HCT116 (cell line): ENCODE measurements around the gene GSTT4. TPM values are rescaled to one million over a fixed set of nuclear protein-coding genes. Genes with fewer than 3 reads are reported as not detected.

ENCODE experiments used
- ATAC-seq: fragments of 200-7000 bp; cut with Tn5 transposase; 2 replicates; pipeline ENCODE4 v1.9.1; 2020; ENCODE audit warnings: mild to moderate bottlenecking, moderate library complexity
- BruUV-seq: library from RNA; stranded (reverse); fragments of 400-500 nt; replicated peaks from 2 replicates; lab custom pipeline; 2021; lab: Mats Ljungman, UMichigan
- CTCF ChIA-PET: fragments of 300-600 bp; sonication (Branson Sonifier 250); formaldehyde crosslinking; loops from one replicate; lab custom pipeline; 2021; ENCODE audit warnings: antibody characterized with exemption; lab: Charles Lee
- POLR2A ChIA-PET: fragments of 300-600, 350-600 bp; sonication (Branson Sonifier 250); formaldehyde crosslinking; loops from one replicate; lab custom pipeline; 2021; ENCODE audit warnings: antibody characterized with exemption; lab: Charles Lee
- RAD21 ChIA-PET, 2 experiments: fragments of 300-600 bp; sonication (Branson Sonifier 250); formaldehyde crosslinking; loops; one replicate each; lab custom pipeline; 2023; ENCODE audit warnings: low total read pairs in 2 of 2; ENCODE audit not compliant: uncharacterized antibody in 2 of 2, unreplicated experiment in 2 of 2, low non-redundant PET in 1 of 2; lab: Charles Lee
- DNase-seq: peaks from one replicate; pipeline ENCODE4 v3.0.0-alpha.2; 2010; ENCODE audit warnings: low read depth, low spot score
- H2AFZ ChIP-seq: fragments of 200-600 bp; shearing (Covaris generic), sonication (generic); 2 replicates; pipeline ENCODE4 v1.6.1; 2017; ENCODE audit warnings: low read depth, mixed run types, mixed read lengths, antibody characterized with exemption, low read length; ENCODE audit not compliant: poor library complexity, severe bottlenecking
- H3K27ac ChIP-seq: 2 replicates; pipeline ENCODE4 v1.5.1; 2012; ENCODE audit warnings: low read depth, low read length
- H3K27me3 ChIP-seq: fragments of 200-600 bp; sonication (generic); 2 replicates; pipeline ENCODE4 v1.6.1; 2016; ENCODE audit warnings: mixed run types, low read length, mixed read lengths; ENCODE audit not compliant: insufficient read depth
- H3K36me3 ChIP-seq, 2 experiments: fragments of 200-500 bp in 1 of 2; fragments of 200-600 bp in 1 of 2; sonication (Bioruptor generic) in 1 of 2; sonication (generic) in 1 of 2; 2 replicates each; pipeline versions ENCODE4 v1.5.1 to v1.6.1; 2014 to 2016; ENCODE audit warnings: low read length in 2 of 2, inconsistent platforms in 1 of 2, mixed read lengths in 1 of 2, mixed run types in 1 of 2; ENCODE audit not compliant: insufficient read depth in 2 of 2, control insufficient read depth in 1 of 2
- H3K4me1 ChIP-seq, 2 experiments: fragments of 200-600 bp in 1 of 2; sonication (generic) in 1 of 2; 2 replicates each; pipeline versions ENCODE4 v1.5.1 to v1.6.1; 2012 to 2017; ENCODE audit warnings: low read length in 2 of 2, inconsistent platforms in 1 of 2, mild to moderate bottlenecking in 1 of 2, mixed read lengths in 1 of 2, mixed run types in 1 of 2, moderate library complexity in 1 of 2; ENCODE audit not compliant: insufficient read depth in 2 of 2, control insufficient read depth in 1 of 2
- H3K4me2 ChIP-seq: fragments of 200-600 bp; sonication (generic); 2 replicates; pipeline ENCODE4 v1.6.1; 2017; ENCODE audit warnings: mixed run types, low read length, mixed read lengths
- H3K4me3 ChIP-seq, 2 experiments: fragments of 200-600 bp in 1 of 2; sonication (generic) in 1 of 2; replicated peaks in 1 of 2; 2 replicates each; pipeline ENCODE4 v1.5.1; 2011 to 2016; ENCODE audit warnings: low read length in 2 of 2, control low read depth in 1 of 2, low read depth in 1 of 2, mild to moderate bottlenecking in 1 of 2, mixed read lengths in 1 of 2, mixed run types in 1 of 2
- H3K79me2 ChIP-seq: fragments of 200-600 bp; sonication (generic); 2 replicates; pipeline ENCODE4 v1.6.1; 2017; ENCODE audit warnings: mild to moderate bottlenecking, mixed run types, low read length, moderate library complexity, mixed read lengths; ENCODE audit not compliant: insufficient read depth
- H3K9ac ChIP-seq: fragments of 200-600 bp; sonication (generic); 2 replicates; pipeline ENCODE4 v1.6.1; 2016; ENCODE audit warnings: low read length, mixed read lengths
- H3K9me2 ChIP-seq: fragments of 200-600 bp; sonication (generic), shearing (Covaris generic); 2 replicates; pipeline ENCODE4 v1.6.1; 2017; ENCODE audit warnings: mixed run types, mild to moderate bottlenecking, moderate library complexity; ENCODE audit not compliant: insufficient read depth
- H3K9me3 ChIP-seq, 2 experiments: fragments of 200-500 bp in 1 of 2; fragments of 200-600 bp in 1 of 2; sonication (Bioruptor generic) in 1 of 2; sonication (generic) in 1 of 2; 2 replicates each; pipeline ENCODE4 v1.6.1; 2014 to 2017; ENCODE audit warnings: low read length in 2 of 2, mixed read lengths in 2 of 2, inconsistent platforms in 1 of 2, low read depth in 1 of 2, mild to moderate bottlenecking in 1 of 2, mixed run types in 1 of 2, moderate library complexity in 1 of 2; ENCODE audit not compliant: control insufficient read depth in 1 of 2, insufficient read depth in 1 of 2
- H4K20me1 ChIP-seq: fragments of 200-600 bp; sonication (generic), shearing (Covaris generic); 2 replicates; pipeline ENCODE4 v1.6.1; 2017; ENCODE audit warnings: mixed run types, mild to moderate bottlenecking, moderate library complexity; ENCODE audit not compliant: insufficient read depth
- CBX3 ChIP-seq: IDR thresholded peaks from 2 replicates; pipeline ENCODE4 v1.6.1; 2012; ENCODE audit warnings: low read depth
- CEBPB ChIP-seq: IDR thresholded peaks from 2 replicates; pipeline ENCODE4 v1.6.1; 2012; ENCODE audit warnings: low read depth
- EGR1 ChIP-seq: IDR thresholded peaks from 2 replicates; pipeline ENCODE4 v1.6.1; 2012; ENCODE audit warnings: low read depth
- EZH2phosphoT487 ChIP-seq: fragments of 200-600 bp; IDR thresholded peaks from 2 replicates; pipeline ENCODE4 v1.6.1; 2018; ENCODE audit warnings: antibody characterized with exemption, borderline replicate concordance
- JUND ChIP-seq: IDR thresholded peaks from 2 replicates; pipeline ENCODE4 v1.6.1; 2012
- POLR2A ChIP-seq: IDR thresholded peaks from 2 replicates; pipeline ENCODE4 v1.7.0; 2011; ENCODE audit warnings: borderline replicate concordance; ENCODE audit not compliant: insufficient read depth, insufficient read length; ENCODE audit errors: extremely low read depth
- POLR2AphosphoS5 ChIP-seq: IDR thresholded peaks from 2 replicates; pipeline ENCODE4 v1.6.1; 2011; ENCODE audit warnings: mild to moderate bottlenecking, low read depth, low read length, moderate library complexity
- RAD21 ChIP-seq: IDR thresholded peaks from 2 replicates; pipeline ENCODE4 v1.6.1; 2012; ENCODE audit warnings: low read depth, mild to moderate bottlenecking
- SIN3A ChIP-seq: IDR thresholded peaks from 2 replicates; pipeline ENCODE4 v1.6.1; 2012; ENCODE audit warnings: low read depth
- SP1 ChIP-seq: IDR thresholded peaks from 2 replicates; pipeline ENCODE4 v1.6.1; 2012; ENCODE audit warnings: low read depth
- TCF7L2 ChIP-seq: IDR thresholded peaks from 2 replicates; pipeline ENCODE4 v1.7.0; 2011; ENCODE audit warnings: borderline replicate concordance, inconsistent platforms; ENCODE audit not compliant: insufficient read depth, insufficient read length; ENCODE audit errors: extremely low read depth
- ZNF274 ChIP-seq: fragments of 200-500 bp; sonication (Bioruptor generic); IDR thresholded peaks from 2 replicates; pipeline ENCODE4 v1.6.1; 2014; ENCODE audit warnings: mild to moderate bottlenecking, low read depth, low read length, inconsistent platforms
- intact Hi-C: fragments of 100-400 bp; cut with micrococcal nuclease; formaldehyde crosslinking; loops from 2 replicates; pipeline ENCODE4 v1.10.0; 2022
- total RNA-seq: library from RNA; stranded (reverse); gene quantifications from one replicate; pipeline ENCODE4 v1.2.1, GENCODE V29; 2021; ENCODE audit not compliant: unreplicated experiment
- TF ChIP-seq, protein P1 (sequence below): IDR thresholded peaks from 2 replicates; pipeline ENCODE4 v1.6.1; 2011; ENCODE audit warnings: mild to moderate bottlenecking, low read length, moderate library complexity; ENCODE audit not compliant: insufficient replicate concordance; ENCODE audit errors: extremely low read depth
- TF ChIP-seq, protein P2 (sequence below): IDR thresholded peaks from 2 replicates; pipeline ENCODE4 v1.6.1; 2012; ENCODE audit warnings: low read depth
- TF ChIP-seq, protein P3 (sequence below): IDR thresholded peaks from 2 replicates; pipeline ENCODE4 v1.6.1; 2012
- TF ChIP-seq, protein P4 (sequence below), 3 experiments: fragments of 200-600 bp in 1 of 3; sonication (generic) in 1 of 3; IDR thresholded peaks in 2 of 3; conservative IDR thresholded peaks in 1 of 3; 2 replicates each; pipeline ENCODE4 v1.5.1; 2012 to 2017; ENCODE audit warnings: low read depth in 2 of 3, low read length in 2 of 3, antibody characterized with exemption in 1 of 3, borderline replicate concordance in 1 of 3, control low read depth in 1 of 3, mild to moderate bottlenecking in 1 of 3, mixed read lengths in 1 of 3, mixed run types in 1 of 3, moderate library complexity in 1 of 3; ENCODE audit not compliant: insufficient read depth in 1 of 3

The GSTT4 gene
- total RNA-seq, 1 experiment from 2014 or later: not detected

DNA sequence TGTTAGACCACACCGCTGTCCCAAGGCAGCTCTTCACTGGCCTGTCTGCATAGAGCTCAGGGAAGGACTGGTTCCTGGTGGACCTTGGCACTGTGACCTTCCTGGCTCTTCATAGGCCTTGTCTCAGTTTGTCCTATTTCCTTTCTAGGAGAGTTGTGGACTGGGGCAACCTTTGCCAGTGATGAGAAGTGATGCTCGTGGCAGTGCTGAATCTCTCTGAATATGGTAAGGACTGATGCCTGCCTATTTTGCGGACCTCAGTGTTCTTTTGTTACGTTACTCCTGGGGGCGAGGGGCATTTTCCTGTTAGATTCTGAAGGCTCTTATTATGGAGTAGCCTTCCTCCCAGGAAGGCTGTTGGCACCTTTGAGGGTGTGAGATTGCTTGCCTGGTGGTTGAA, 30.0 kb upstream of the GSTT4 start (continued):
- TF ChIP-seq, protein P1, sequence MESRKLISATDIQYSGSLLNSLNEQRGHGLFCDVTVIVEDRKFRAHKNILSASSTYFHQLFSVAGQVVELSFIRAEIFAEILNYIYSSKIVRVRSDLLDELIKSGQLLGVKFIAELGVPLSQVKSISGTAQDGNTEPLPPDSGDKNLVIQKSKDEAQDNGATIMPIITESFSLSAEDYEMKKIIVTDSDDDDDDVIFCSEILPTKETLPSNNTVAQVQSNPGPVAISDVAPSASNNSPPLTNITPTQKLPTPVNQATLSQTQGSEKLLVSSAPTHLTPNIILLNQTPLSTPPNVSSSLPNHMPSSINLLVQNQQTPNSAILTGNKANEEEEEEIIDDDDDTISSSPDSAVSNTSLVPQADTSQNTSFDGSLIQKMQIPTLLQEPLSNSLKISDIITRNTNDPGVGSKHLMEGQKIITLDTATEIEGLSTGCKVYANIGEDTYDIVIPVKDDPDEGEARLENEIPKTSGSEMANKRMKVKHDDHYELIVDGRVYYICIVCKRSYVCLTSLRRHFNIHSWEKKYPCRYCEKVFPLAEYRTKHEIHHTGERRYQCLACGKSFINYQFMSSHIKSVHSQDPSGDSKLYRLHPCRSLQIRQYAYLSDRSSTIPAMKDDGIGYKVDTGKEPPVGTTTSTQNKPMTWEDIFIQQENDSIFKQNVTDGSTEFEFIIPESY: no peak
- no peak for TF ChIP-seq CEBPB

DNA sequence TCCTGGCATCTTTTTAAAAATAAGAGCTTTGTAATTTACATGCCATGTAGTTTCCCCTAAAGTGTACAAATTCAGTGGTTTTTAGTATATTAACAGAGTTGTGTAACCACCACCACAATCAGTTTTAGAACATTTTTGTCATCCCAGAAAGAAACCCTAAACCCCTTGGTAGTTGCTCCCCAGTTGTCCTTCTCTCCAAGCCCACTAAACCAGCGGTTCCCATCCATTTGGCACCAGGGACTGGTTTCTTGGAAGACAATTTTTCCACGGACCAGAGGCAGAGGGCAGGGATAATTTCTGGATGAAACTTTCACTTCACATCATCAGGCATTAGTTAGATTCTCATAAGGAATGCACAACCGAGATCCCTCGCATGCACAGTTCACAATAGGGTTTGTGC, 28.5 kb upstream of the GSTT4 start:
- Histone ChIP-seq H3K79me2 (peaks cover 67% of the 10 kb centered on the region), H3K4me2 (no peak overlapping the region), H3K4me3 (no peak overlapping the region), H3K36me3 (peaks cover 15% of the 10 kb centered on the region in 2 experiments), H3K27ac (no peak overlapping the region), H3K9me2 (no peaks in the 10 kb centered on the region), H4K20me1 (no peaks in the 10 kb centered on the region), H3K9me3 (no peaks in the 10 kb centered on the region), H3K4me1 (no peaks in the 10 kb centered on the region), H2AFZ (no peak overlapping the region), H3K9ac (no peak overlapping the region), H3K27me3 (no peaks in the 10 kb centered on the region)
- ChIA-PET CTCF (no interaction called here), POLR2A (no interaction called here), RAD21 (no interaction called here)
- no TSS peak for BruUV-seq
- ATAC-seq (no peak), DNase-seq (no peak)
- intact Hi-C loops: no loop called here
- TF ChIP-seq JUND: no peak
- no peak for TF ChIP-seq ZNF274
- TF ChIP-seq, protein P2, sequence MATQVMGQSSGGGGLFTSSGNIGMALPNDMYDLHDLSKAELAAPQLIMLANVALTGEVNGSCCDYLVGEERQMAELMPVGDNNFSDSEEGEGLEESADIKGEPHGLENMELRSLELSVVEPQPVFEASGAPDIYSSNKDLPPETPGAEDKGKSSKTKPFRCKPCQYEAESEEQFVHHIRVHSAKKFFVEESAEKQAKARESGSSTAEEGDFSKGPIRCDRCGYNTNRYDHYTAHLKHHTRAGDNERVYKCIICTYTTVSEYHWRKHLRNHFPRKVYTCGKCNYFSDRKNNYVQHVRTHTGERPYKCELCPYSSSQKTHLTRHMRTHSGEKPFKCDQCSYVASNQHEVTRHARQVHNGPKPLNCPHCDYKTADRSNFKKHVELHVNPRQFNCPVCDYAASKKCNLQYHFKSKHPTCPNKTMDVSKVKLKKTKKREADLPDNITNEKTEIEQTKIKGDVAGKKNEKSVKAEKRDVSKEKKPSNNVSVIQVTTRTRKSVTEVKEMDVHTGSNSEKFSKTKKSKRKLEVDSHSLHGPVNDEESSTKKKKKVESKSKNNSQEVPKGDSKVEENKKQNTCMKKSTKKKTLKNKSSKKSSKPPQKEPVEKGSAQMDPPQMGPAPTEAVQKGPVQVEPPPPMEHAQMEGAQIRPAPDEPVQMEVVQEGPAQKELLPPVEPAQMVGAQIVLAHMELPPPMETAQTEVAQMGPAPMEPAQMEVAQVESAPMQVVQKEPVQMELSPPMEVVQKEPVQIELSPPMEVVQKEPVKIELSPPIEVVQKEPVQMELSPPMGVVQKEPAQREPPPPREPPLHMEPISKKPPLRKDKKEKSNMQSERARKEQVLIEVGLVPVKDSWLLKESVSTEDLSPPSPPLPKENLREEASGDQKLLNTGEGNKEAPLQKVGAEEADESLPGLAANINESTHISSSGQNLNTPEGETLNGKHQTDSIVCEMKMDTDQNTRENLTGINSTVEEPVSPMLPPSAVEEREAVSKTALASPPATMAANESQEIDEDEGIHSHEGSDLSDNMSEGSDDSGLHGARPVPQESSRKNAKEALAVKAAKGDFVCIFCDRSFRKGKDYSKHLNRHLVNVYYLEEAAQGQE: no peak
- no peak for TF ChIP-seq POLR2A
- no peak for TF ChIP-seq RAD21
- TF ChIP-seq, protein P1: no peak
- TF ChIP-seq, protein P3, sequence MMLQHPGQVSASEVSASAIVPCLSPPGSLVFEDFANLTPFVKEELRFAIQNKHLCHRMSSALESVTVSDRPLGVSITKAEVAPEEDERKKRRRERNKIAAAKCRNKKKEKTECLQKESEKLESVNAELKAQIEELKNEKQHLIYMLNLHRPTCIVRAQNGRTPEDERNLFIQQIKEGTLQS: no peak
- no peak for TF ChIP-seq CEBPB
- no peak for TF ChIP-seq EGR1
- TF ChIP-seq EZH2phosphoT487: no peak
- TF ChIP-seq, protein P4, sequence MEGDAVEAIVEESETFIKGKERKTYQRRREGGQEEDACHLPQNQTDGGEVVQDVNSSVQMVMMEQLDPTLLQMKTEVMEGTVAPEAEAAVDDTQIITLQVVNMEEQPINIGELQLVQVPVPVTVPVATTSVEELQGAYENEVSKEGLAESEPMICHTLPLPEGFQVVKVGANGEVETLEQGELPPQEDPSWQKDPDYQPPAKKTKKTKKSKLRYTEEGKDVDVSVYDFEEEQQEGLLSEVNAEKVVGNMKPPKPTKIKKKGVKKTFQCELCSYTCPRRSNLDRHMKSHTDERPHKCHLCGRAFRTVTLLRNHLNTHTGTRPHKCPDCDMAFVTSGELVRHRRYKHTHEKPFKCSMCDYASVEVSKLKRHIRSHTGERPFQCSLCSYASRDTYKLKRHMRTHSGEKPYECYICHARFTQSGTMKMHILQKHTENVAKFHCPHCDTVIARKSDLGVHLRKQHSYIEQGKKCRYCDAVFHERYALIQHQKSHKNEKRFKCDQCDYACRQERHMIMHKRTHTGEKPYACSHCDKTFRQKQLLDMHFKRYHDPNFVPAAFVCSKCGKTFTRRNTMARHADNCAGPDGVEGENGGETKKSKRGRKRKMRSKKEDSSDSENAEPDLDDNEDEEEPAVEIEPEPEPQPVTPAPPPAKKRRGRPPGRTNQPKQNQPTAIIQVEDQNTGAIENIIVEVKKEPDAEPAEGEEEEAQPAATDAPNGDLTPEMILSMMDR (IDR thresholded peaks at IDR 0.05 in 2 of 3, conservative IDR thresholded peaks at IDR 0.05 in 1 of 3; ENCODE audit: borderline replicate concordance in 1 of 3, insufficient read depth in 1 of 3, low read depth in 2 of 3, low read length in 2 of 3): no peak
- no peak for TF ChIP-seq SP1
- TF ChIP-seq POLR2AphosphoS5: no peak
- no peak for TF ChIP-seq TCF7L2
- TF ChIP-seq CBX3: no peak
- no peak for TF ChIP-seq SIN3A
